ENCODE data around the gene KRR1. TPM values are rescaled to one million over a fixed set of nuclear protein-coding genes. Genes with fewer than 3 reads are reported as not detected.

The KRR1 gene
- total RNA-seq, 1 experiment from 2014 or later: 41.6 TPM

DNA sequence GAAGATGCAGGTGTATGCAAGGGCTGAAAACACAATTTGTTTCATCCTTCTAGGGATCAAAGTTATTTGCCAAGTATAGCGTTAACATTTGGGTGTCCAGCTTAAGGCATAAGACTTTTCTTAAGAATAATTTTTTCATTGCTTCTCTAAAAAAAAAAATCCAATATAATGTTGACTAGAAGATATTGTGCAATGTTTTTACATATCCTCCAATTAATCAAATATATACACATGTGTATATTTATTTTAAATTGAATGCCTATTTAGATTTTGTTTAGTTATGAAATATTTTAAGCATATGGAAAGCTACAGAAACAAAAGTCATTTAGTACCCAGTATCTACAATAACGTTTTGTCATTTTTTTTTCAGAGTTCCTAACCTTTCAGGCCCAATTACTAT lies 28.5 kb upstream of the KRR1 start:
- Histone ChIP-seq H4K20me1 (ENCODE audit: insufficient read depth) (no peaks in the 10 kb centered on the region), H2AFZ (0 out of 2 replicates have a peak overlapping the region, but pooled peaks have one; percentile 15), H3K4me3 (no peak overlapping the region), H3K9me2 (ENCODE audit: insufficient read depth) (peaks cover 5% of the 10 kb centered on the region), H3K4me1 (replicated peaks; ENCODE audit: insufficient read depth) (no peaks in the 10 kb centered on the region), H3K27ac (no peak overlapping the region), H3K9me3 (ENCODE audit: insufficient read depth, low read depth) (no peaks in the 10 kb centered on the region), H3F3A (ENCODE audit: insufficient read depth, low read depth) (no peaks in the 10 kb centered on the region), H3K27me3 (ENCODE audit: insufficient read depth, low read depth) (no peaks in the 10 kb centered on the region), H3K4me2 (no peak overlapping the region), H3K79me2 (ENCODE audit: low read depth) (no peaks in the 10 kb centered on the region), H3K36me3 (ENCODE audit: low read depth) (no peaks in the 10 kb centered on the region)
- TF ChIP-seq CTCF (conservative IDR thresholded peaks at IDR 0.05) (no peak), EZH2 (IDR thresholded peaks at IDR 0.05; ENCODE audit: low read depth) (no peak)
- POLR2A ChIA-PET (ENCODE audit: unreplicated experiment): no interaction called here
- BruUV-seq (replicated peaks): no TSS peak
- no peak for DNase-seq
- CTCF ChIA-PET: no interaction called here
- intact Hi-C loops (cut with micrococcal nuclease; ENCODE audit: unreplicated experiment): no loop called here

DNA sequence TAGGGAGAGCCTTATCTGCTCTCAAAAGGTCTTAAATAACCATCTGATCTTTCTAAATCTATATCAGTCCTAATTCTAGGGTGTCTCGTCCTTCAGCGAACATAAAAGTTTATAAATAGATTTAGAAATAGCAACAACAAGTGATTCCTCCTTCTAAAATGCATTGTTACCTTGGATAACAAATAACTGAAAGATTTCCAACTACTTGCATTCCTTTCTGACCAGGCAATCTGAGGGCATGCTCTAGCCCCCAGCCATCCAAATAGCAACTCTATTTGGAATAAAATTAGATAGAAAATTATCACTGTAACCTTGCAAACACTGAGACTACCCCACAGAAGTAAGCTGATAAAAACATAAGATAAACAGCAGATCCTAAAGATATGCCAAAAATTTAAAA lies 21.8 kb upstream of the KRR1 start:
- DNase-seq: no peak
- no TSS peak for BruUV-seq (replicated peaks)

GRCh38 chr12:75529826-75530225 lies 18.4 kb upstream of the KRR1 start:
- TF ChIP-seq CTCF (conservative IDR thresholded peaks at IDR 0.05) (no peak), EZH2 (IDR thresholded peaks at IDR 0.05; ENCODE audit: low read depth) (no peak)
- H3K27ac ChIP-seq: no peak overlapping the region
- BruUV-seq (replicated peaks): no TSS peak
- no peak overlapping the region for H3K4me3 ChIP-seq
- no peaks in the 10 kb centered on the region for H3K79me2 ChIP-seq (ENCODE audit: low read depth)
- no peaks in the 10 kb centered on the region for H3F3A ChIP-seq (ENCODE audit: insufficient read depth, low read depth)
- H2AFZ ChIP-seq: no peak overlapping the region
- ChIA-PET POLR2A (ENCODE audit: unreplicated experiment) (no interaction called here), CTCF (no interaction called here)
- H3K9me3 ChIP-seq (ENCODE audit: insufficient read depth, low read depth): 0 out of 2 replicates have a peak, but pooled peaks cover 6% of the 10 kb centered on the region
- H3K4me2 ChIP-seq: no peak overlapping the region
- H3K9me2 ChIP-seq (ENCODE audit: insufficient read depth): no peaks in the 10 kb centered on the region
- H3K4me1 ChIP-seq (replicated peaks; ENCODE audit: insufficient read depth): no peaks in the 10 kb centered on the region; the same call in 1 of the 2 replicates
- no peak for DNase-seq
- no peaks in the 10 kb centered on the region for H3K36me3 ChIP-seq (ENCODE audit: low read depth)
- H3K27me3 ChIP-seq (ENCODE audit: insufficient read depth, low read depth): no peaks in the 10 kb centered on the region
- no peaks in the 10 kb centered on the region for H4K20me1 ChIP-seq (ENCODE audit: insufficient read depth)
- intact Hi-C loops (cut with micrococcal nuclease; ENCODE audit: unreplicated experiment): loop anchor here (5.0 to 10.0 kb wide), 4 partner anchors 95 to 287 kb away; no protein-coding TSS in a partner anchor

More for the DNA sequence above, 21.8 kb upstream of the KRR1 start:
- Histone ChIP-seq H3K4me3 (no peak overlapping the region), H3F3A (ENCODE audit: insufficient read depth, low read depth) (no peaks in the 10 kb centered on the region), H4K20me1 (ENCODE audit: insufficient read depth) (no peaks in the 10 kb centered on the region), H3K4me1 (replicated peaks; ENCODE audit: insufficient read depth) (no peaks in the 10 kb centered on the region), H3K4me2 (no peak overlapping the region), H3K79me2 (ENCODE audit: low read depth) (no peaks in the 10 kb centered on the region), H2AFZ (no peak overlapping the region), H3K9me3 (ENCODE audit: insufficient read depth, low read depth) (0 out of 2 replicates have a peak, but pooled peaks cover 6% of the 10 kb centered on the region), H3K36me3 (ENCODE audit: low read depth) (no peaks in the 10 kb centered on the region), H3K27me3 (ENCODE audit: insufficient read depth, low read depth) (no peaks in the 10 kb centered on the region), H3K27ac (no peak overlapping the region), H3K9me2 (ENCODE audit: insufficient read depth) (no peaks in the 10 kb centered on the region)
- ChIA-PET CTCF (interaction anchor here (0.5 kb wide), 1 partner anchor 1325 kb away, joined by 3 read pairs; no protein-coding TSS in a partner anchor), POLR2A (ENCODE audit: unreplicated experiment) (no interaction called here)
- no peak for TF ChIP-seq CTCF (conservative IDR thresholded peaks at IDR 0.05)
- no peak for TF ChIP-seq EZH2 (IDR thresholded peaks at IDR 0.05; ENCODE audit: low read depth)
- intact Hi-C loops (cut with micrococcal nuclease; ENCODE audit: unreplicated experiment): no loop called here

All from PC-9 (cell line).